LNCAP (cell line): ENCODE measurements around the gene SRGAP1.

Source experiments
- CTCF ChIP-seq: fragments of 450-650 bp; IDR thresholded peaks from 2 replicates; pipeline ENCODE4 v1.5.1; 2017; ENCODE audit warnings: mild to moderate bottlenecking

Gene SRGAP1

GRCh38 chr12:64102339-64102738 lies 257.8 kb downstream of the SRGAP1 start:
- TF ChIP-seq CTCF, result no peak

GRCh38 chr12:64103825-64104740 lies 259.6 kb downstream of the SRGAP1 start:
- TF ChIP-seq CTCF, result no peak

GRCh38 chr12:64105026-64105425 lies 260.5 kb downstream of the SRGAP1 start:
- no peak for TF ChIP-seq CTCF

GRCh38 chr12:64107776-64108175 lies 263.3 kb downstream of the SRGAP1 start:
- TF ChIP-seq CTCF, result no peak

DNA sequence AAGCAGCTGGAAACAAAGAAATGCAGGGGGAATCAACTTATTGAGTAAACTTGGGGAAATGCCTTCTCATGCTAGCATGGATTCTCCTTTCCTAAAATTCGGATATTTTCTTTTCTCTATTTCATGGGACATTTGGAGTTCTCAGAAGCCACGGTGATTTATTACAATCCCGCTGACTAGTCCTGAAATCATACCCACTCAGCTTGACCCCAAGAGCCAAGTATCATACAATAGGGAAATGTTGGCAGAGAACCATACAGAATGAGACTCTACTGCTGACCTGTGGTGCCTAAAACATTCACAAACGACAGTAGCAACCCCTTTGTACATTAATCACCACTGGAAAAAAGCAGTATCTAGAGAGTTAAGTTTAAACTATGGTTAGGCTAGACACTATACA lies 265.2 kb downstream of the SRGAP1 start:
- no peak for TF ChIP-seq CTCF

DNA sequence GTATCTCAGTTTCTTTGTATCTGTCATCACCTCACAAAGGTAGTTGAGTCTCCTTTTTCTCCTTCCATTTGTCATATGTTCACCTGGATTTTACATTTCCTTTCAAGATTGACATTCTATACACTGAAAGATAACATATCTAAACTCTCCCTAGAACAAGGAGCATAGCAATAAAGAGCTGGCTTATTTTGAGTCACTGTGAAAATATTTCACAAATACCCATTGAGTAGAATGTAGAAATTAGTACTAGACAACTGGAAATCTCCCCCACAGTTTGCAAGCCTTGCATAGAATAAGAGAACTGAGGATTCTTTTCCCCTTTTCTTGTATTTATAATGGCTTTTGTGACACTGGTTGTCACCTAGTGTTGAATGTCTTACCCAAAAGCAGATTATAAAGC lies 266.4 kb downstream of the SRGAP1 start:
- no peak for TF ChIP-seq CTCF

GRCh38 chr12:64116969-64117368 lies 272.5 kb downstream of the SRGAP1 start:
- TF ChIP-seq CTCF, result no peak
